Thyroid gland (tissue), 4 donors: ENCODE results near the gene NIPAL3. TPM values are rescaled to one million over a fixed set of nuclear protein-coding genes. Genes with fewer than 3 reads are reported as not detected.

Experiments
- DNase-seq, 2 donors: peaks; one replicate each; pipeline ENCODE4 v3.0.0-alpha.2; 2019
- H3K27ac ChIP-seq, 3 donors: fragments of 200-600 bp; sonication (generic); 1 replicate in 2 of 3; 2 replicates in 1 of 3; pipeline ENCODE4 v1.5.1; 2016 to 2019; ENCODE audit warnings: mild to moderate bottlenecking in 1 of 3, moderate library complexity in 1 of 3
- H3K27me3 ChIP-seq: fragments of 200-600 bp; sonication (generic); one replicate; pipeline ENCODE4 v1.5.1; 2019
- H3K36me3 ChIP-seq, 2 donors: fragments of 200-600 bp; sonication (generic); one replicate each; pipeline ENCODE4 v1.5.1; 2016 to 2019
- H3K4me1 ChIP-seq, 2 donors: fragments of 200-600 bp; sonication (generic); one replicate each; pipeline ENCODE4 v1.5.1; 2017 to 2019
- H3K4me3 ChIP-seq, 3 donors: fragments of 200-600 bp; sonication (generic); replicated peaks in 1 of 3; 1 replicate in 2 of 3; 2 replicates in 1 of 3; pipeline ENCODE4 v1.5.1; 2016; ENCODE audit warnings: mild to moderate bottlenecking in 1 of 3
- H3K9me3 ChIP-seq: fragments of 200-600 bp; sonication (generic); one replicate; pipeline ENCODE4 v1.5.1; 2017
- CTCF ChIP-seq, 6 experiments: fragments of 200-600 bp in 3 of 6; fragments of 450-650 bp in 3 of 6; sonication (generic) in 3 of 6; IDR thresholded peaks; one replicate each; pipeline ENCODE4 v1.5.1; 2016 to 2019; ENCODE audit warnings: antibody characterized with exemption in 6 of 6, mild to moderate bottlenecking in 2 of 6, inconsistent platforms in 1 of 6, moderate library complexity in 1 of 6
- POLR2A ChIP-seq, 2 donors: fragments of 450-650 bp; IDR thresholded peaks; one replicate each; pipeline ENCODE4 v1.6.1; 2017; ENCODE audit warnings: antibody characterized with exemption in 2 of 2, mild to moderate bottlenecking in 2 of 2, moderate library complexity in 1 of 2
- WGBS, 2 donors: methylation state at CpG; one replicate each; pipeline ENCODE4 v1.1.5; 2017; 5-methylcytosine and 5-hydroxymethylcytosine counted together
- intact Hi-C: fragments of 100-400 bp; cut with DNase I; formaldehyde crosslinking; loops from one replicate; pipeline ENCODE4 v1.15.1; 2023
- total RNA-seq, 4 donors: library from RNA; depleted of rRNA; stranded (reverse); fragments of >200 nt; gene quantifications; one replicate each; pipeline ENCODE4 v1.2.3, GENCODE V29; 2016

NIPAL3 gene
- total RNA-seq, 4 donors from 2014 or later, result 71.2 to 145 (median 121) TPM

- TF ChIP-seq POLR2A (IDR thresholded peaks at IDR 0.05) (no peak), CTCF (IDR thresholded peaks at IDR 0.05) (no peak)
- WGBS, 2 donors, result 75 to 84% methylated on average over 2 of the region's 2 CpGs
- H3K4me1 ChIP-seq, result peaks cover 17 to 35% of the 10 kb centered on the region in 2 donors
- intact Hi-C loops, result no loop called here
- no peaks in the 10 kb centered on the region for H3K27me3 ChIP-seq
- H3K4me3 ChIP-seq, result no peak overlapping the region
- H3K36me3 ChIP-seq, result no peaks in the 10 kb centered on the region
- no peaks in the 10 kb centered on the region for H3K9me3 ChIP-seq
- DNase-seq, result no peak
- H3K27ac ChIP-seq, result peak overlapping the region; percentile 62 to 69 (median 69)
Observed at GRCh38 chr1:24465638-24466037, 50.0 kb downstream of the NIPAL3 start.

GRCh38 chr1:24468685-24469316 lies 53.2 kb downstream of the NIPAL3 start:
- TF ChIP-seq CTCF (IDR thresholded peaks at IDR 0.05) (no peak), POLR2A (IDR thresholded peaks at IDR 0.05) (no peak)
- H3K36me3 ChIP-seq, result no peaks in the 10 kb centered on the region

GRCh38 chr1:24470592-24470991 lies 55.0 kb downstream of the NIPAL3 start:
- Histone ChIP-seq H3K27ac (no peak overlapping the region), H3K27me3 (no peaks in the 10 kb centered on the region), H3K4me1 (peaks cover 5 to 6% of the 10 kb centered on the region in 2 donors), H3K4me3 (no peak overlapping the region), H3K9me3 (no peaks in the 10 kb centered on the region), H3K36me3 (no peaks in the 10 kb centered on the region)
- DNase-seq, result no peak
- intact Hi-C loops, result no loop called here
- no peak for TF ChIP-seq CTCF (IDR thresholded peaks at IDR 0.05)
- TF ChIP-seq POLR2A (IDR thresholded peaks at IDR 0.05), result no peak
- whole genome bisulfite sequencing, 2 donors, result 91 to 96% methylated on average over 2 of the region's 2 CpGs

More at GRCh38 chr1:24468685-24469316, 53.2 kb downstream of the NIPAL3 start:
- no peak overlapping the region for H3K4me3 ChIP-seq
- peaks cover 10 to 22% of the 10 kb centered on the region in 2 donors for H3K4me1 ChIP-seq
- H3K9me3 ChIP-seq, result no peaks in the 10 kb centered on the region
- no peak for DNase-seq
- H3K27ac ChIP-seq, result no peak overlapping the region
- intact Hi-C loops, result no loop called here
- WGBS, 2 donors, result 89 to 92% methylated on average over 11 of the region's 11 CpGs
- no peaks in the 10 kb centered on the region for H3K27me3 ChIP-seq

GRCh38 chr1:24472527-24473251 lies 57.1 kb downstream of the NIPAL3 start:
- no peak overlapping the region for H3K27ac ChIP-seq
- DNase-seq, result peak; percentile 52 to 57
- no peaks in the 10 kb centered on the region for H3K27me3 ChIP-seq
- WGBS, 2 donors, result 67 to 68% methylated on average over 11 of the region's 11 CpGs
- H3K9me3 ChIP-seq, result no peaks in the 10 kb centered on the region
- no peak for TF ChIP-seq POLR2A (IDR thresholded peaks at IDR 0.05)
- no peak for TF ChIP-seq CTCF (IDR thresholded peaks at IDR 0.05)
- H3K4me3 ChIP-seq, result no peak overlapping the region
- no peaks in the 10 kb centered on the region for H3K36me3 ChIP-seq
- intact Hi-C loops, result no loop called here
- no peaks in the 10 kb centered on the region for H3K4me1 ChIP-seq

- Histone ChIP-seq H3K4me1 (no peaks in the 10 kb centered on the region), H3K4me3 (no peak overlapping the region), H3K36me3 (no peaks in the 10 kb centered on the region), H3K27ac (no peak overlapping the region), H3K9me3 (no peaks in the 10 kb centered on the region), H3K27me3 (no peaks in the 10 kb centered on the region)
- no peak for TF ChIP-seq CTCF (IDR thresholded peaks at IDR 0.05)
- TF ChIP-seq POLR2A (IDR thresholded peaks at IDR 0.05), result no peak
- DNase-seq, result no peak
- intact Hi-C loops, result no loop called here
Observed at GRCh38 chr1:24474193-24474592, 58.6 kb downstream of the NIPAL3 start.
